Parathyroid adenoma (tissue), 2 donors: Measurements from ENCODE around the gene ALOX5AP.
A peak's percentile ranks its signal among the peaks of the same experiment; 100 is the strongest.

Source experiments
- H2AFZ ChIP-seq: fragments of 300-600 bp; sonication (generic); one replicate; pipeline ENCODE4 v1.7.0; 2017; ENCODE audit warnings: antibody characterized with exemption, mild to moderate bottlenecking
- H3K27ac ChIP-seq: fragments of 300-600 bp; sonication (generic); one replicate; pipeline ENCODE4 v1.7.0; 2017
- H3K27me3 ChIP-seq: fragments of 300-600 bp; sonication (generic); one replicate; pipeline ENCODE4 v1.7.0; 2017; ENCODE audit warnings: low read length; ENCODE audit not compliant: control insufficient read depth, insufficient read depth
- H3K36me3 ChIP-seq: fragments of 300-600 bp; sonication (generic); one replicate; pipeline ENCODE4 v1.7.0; 2017; ENCODE audit warnings: low read length; ENCODE audit not compliant: control insufficient read depth, insufficient read depth
- H3K4me1 ChIP-seq: fragments of 300-600 bp; sonication (generic); one replicate; pipeline ENCODE4 v1.7.0; 2017; ENCODE audit warnings: control low read depth
- H3K4me2 ChIP-seq: fragments of 300-600 bp; sonication (generic); one replicate; pipeline ENCODE4 v1.7.0; 2017; ENCODE audit warnings: low read length
- H3K4me3 ChIP-seq: fragments of 300-600 bp; sonication (generic); one replicate; pipeline ENCODE4 v1.7.0; 2017; ENCODE audit warnings: low read depth, low read length
- H3K79me2 ChIP-seq: fragments of 300-600 bp; sonication (generic); one replicate; pipeline ENCODE4 v1.7.0; 2017; ENCODE audit warnings: control low read depth
- H3K9ac ChIP-seq: fragments of 300-600 bp; sonication (generic); one replicate; pipeline ENCODE4 v1.7.0; 2017; ENCODE audit warnings: mild to moderate bottlenecking
- H3K9me3 ChIP-seq: fragments of 300-600 bp; sonication (generic); one replicate; pipeline ENCODE4 v1.7.0; 2017; ENCODE audit warnings: low read length; ENCODE audit not compliant: control insufficient read depth
- TF ChIP-seq, protein P1 (sequence below): fragments of 300-600 bp; sonication (generic); IDR thresholded peaks from one replicate; pipeline ENCODE4 v1.7.0; 2017; ENCODE audit warnings: antibody characterized with exemption, mild to moderate bottlenecking
- donor health status: primary hyperparathyroidism.

The ALOX5AP gene

DNA sequence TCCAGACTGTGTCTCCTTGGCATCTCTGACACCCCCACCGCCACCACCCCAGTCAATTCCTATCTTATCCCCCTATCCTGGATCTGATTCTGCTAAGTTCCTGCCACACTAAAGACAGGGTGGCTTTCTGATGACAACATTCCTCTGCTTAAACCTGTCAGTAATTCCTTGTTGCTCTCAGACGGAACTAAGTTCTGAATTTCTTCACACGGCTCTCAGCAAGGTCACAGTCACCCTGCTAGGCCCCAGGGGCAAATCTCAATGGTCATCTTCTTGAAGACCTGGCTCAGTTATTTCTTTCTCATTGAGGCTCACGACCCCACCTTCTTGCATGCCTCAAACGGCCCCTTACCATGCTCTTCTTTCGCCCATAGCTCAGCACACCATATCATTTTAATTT lies 7.6 kb downstream of the ALOX5AP start:
- no peaks in the 10 kb centered on the region for H3K27me3 ChIP-seq
- TF ChIP-seq, protein P1, sequence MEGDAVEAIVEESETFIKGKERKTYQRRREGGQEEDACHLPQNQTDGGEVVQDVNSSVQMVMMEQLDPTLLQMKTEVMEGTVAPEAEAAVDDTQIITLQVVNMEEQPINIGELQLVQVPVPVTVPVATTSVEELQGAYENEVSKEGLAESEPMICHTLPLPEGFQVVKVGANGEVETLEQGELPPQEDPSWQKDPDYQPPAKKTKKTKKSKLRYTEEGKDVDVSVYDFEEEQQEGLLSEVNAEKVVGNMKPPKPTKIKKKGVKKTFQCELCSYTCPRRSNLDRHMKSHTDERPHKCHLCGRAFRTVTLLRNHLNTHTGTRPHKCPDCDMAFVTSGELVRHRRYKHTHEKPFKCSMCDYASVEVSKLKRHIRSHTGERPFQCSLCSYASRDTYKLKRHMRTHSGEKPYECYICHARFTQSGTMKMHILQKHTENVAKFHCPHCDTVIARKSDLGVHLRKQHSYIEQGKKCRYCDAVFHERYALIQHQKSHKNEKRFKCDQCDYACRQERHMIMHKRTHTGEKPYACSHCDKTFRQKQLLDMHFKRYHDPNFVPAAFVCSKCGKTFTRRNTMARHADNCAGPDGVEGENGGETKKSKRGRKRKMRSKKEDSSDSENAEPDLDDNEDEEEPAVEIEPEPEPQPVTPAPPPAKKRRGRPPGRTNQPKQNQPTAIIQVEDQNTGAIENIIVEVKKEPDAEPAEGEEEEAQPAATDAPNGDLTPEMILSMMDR = no peak
- no peak overlapping the region for H3K4me2 ChIP-seq
- H3K27ac ChIP-seq = peak overlapping the region; percentile 26
- no peaks in the 10 kb centered on the region for H3K79me2 ChIP-seq
- H3K4me1 ChIP-seq = peaks cover 12% of the 10 kb centered on the region
- H3K4me3 ChIP-seq = no peak overlapping the region
- H3K9ac ChIP-seq = no peak overlapping the region
- no peaks in the 10 kb centered on the region for H3K36me3 ChIP-seq
- no peaks in the 10 kb centered on the region for H3K9me3 ChIP-seq
- no peak overlapping the region for H2AFZ ChIP-seq

DNA sequence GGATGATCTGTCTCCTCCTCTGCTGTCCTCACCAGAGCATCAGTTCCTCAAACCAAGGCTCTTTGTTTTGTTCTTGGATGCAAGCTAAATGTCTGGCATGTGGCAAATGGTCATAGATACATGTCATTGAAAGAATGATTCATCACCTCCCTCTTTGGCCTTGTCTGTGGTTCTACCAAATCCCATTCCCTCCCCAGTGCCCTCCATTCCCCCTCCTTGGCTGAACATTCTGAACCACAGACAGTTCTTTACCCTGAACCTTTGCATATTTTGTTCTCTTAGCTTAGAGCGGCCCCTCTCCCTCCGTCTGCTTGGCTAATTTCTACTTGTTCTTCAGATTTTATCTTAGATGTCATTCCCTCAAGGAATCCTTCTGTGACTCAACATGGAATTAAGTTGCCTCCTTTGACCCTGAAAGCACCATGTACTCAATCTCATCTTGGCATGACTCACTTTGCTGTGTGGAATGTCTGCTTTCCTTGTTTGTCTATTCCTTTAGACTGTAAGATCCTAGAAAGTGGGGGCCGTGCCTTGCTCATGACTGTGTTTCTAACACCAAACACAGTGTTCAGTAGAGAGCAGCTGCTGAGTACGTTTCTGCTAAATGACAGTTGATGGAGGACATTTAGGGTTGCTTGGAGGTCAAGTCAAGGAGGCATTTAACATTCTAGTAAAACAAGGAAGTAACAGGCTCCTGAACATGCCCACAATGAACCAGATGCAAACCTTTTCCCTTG lies 8.1 kb downstream of the ALOX5AP start:
- Histone ChIP-seq H3K4me2 (peak overlapping the region; percentile 11), H2AFZ (peak overlapping the region; percentile 50), H3K4me3 (no peak overlapping the region), H3K9me3 (no peaks in the 10 kb centered on the region), H3K36me3 (no peaks in the 10 kb centered on the region), H3K9ac (no peak overlapping the region), H3K79me2 (no peaks in the 10 kb centered on the region), H3K27ac (peak overlapping the region; percentile 26), H3K4me1 (peaks cover 12% of the 10 kb centered on the region), H3K27me3 (no peaks in the 10 kb centered on the region)
- TF ChIP-seq, protein P1 = no peak

DNA sequence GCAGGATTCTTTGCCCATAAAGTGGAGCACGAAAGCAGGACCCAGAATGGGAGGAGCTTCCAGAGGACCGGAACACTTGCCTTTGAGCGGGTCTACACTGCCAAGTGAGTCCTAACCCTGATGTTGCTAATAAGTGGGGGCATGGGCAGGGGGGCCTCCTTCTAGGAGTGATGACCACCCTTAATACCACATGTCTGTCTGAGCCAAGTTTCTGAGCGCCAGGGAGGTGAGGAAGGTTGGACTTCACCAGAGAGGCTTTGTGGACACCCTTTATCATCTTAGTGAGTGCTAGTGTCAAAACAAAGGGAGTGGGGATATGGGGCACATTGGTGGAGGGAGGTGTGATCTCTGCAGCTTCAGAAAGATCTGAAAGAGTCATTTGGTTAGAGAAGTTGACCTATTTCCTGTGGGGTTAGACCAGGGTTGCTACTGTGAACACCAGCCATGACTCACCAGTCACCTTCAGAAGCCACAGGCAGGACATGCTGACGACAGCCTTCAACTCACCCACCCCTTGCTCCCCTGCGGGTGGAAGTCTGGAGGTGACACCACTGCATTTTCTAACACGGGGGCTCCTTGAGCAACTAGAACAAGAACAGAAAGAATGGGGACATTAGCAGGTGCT lies 8.8 kb downstream of the ALOX5AP start:
- H3K36me3 ChIP-seq = no peaks in the 10 kb centered on the region
- H2AFZ ChIP-seq = peak overlapping the region; percentile 50
- H3K9ac ChIP-seq = no peak overlapping the region
- peaks cover 12% of the 10 kb centered on the region for H3K4me1 ChIP-seq
- no peaks in the 10 kb centered on the region for H3K9me3 ChIP-seq
- H3K79me2 ChIP-seq = no peaks in the 10 kb centered on the region
- H3K27ac ChIP-seq = peak overlapping the region; percentile 26
- TF ChIP-seq, protein P1 = no peak
- H3K4me2 ChIP-seq = no peak overlapping the region
- H3K27me3 ChIP-seq = no peaks in the 10 kb centered on the region
- no peak overlapping the region for H3K4me3 ChIP-seq

DNA sequence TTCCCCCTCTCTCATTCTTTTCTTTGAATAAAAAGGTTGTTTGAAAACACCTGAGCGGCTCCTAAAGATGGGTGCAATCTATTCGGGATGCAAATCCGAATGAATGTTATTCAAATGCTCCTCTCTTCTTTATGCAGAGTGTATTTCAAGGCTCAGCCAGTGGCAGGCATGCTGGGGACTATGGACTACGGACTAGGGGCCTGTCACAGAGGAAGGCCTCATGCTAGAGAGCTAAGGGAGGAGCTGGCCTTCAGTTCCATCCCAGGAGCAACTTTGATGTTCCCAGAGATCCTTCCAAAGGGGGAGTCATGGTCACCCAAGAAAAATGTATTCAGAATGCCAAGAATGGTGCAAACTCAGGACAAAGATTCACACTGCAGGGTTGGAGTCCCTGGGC lies 9.3 kb downstream of the ALOX5AP start:
- Histone ChIP-seq H3K4me2 (no peak overlapping the region), H3K9me3 (no peaks in the 10 kb centered on the region), H3K36me3 (no peaks in the 10 kb centered on the region), H3K79me2 (no peaks in the 10 kb centered on the region), H3K27me3 (no peaks in the 10 kb centered on the region), H3K4me3 (no peak overlapping the region), H2AFZ (no peak overlapping the region), H3K27ac (no peak overlapping the region), H3K4me1 (peaks cover 12% of the 10 kb centered on the region), H3K9ac (no peak overlapping the region)
- TF ChIP-seq, protein P1 = no peak
